DOHH2 (cell line): ENCODE measurements around the gene GADD45G.

Experiments used
- EZH2phosphoT487 ChIP-seq: fragments of 200-600 bp; sonication (generic); IDR thresholded peaks from 2 replicates; pipeline ENCODE4 v1.6.1; 2017; ENCODE audit warnings: borderline replicate concordance, mild to moderate bottlenecking, antibody characterized with exemption, low read length, moderate library complexity, mixed read lengths
- TF ChIP-seq, protein P1 (sequence below): fragments of 200-600 bp; sonication (generic); IDR thresholded peaks from one replicate; pipeline ENCODE4 v1.5.1; 2014; ENCODE audit warnings: antibody characterized with exemption, mild to moderate bottlenecking, low read depth, low read length; ENCODE audit not compliant: poor library complexity, severe bottlenecking

- TF ChIP-seq, protein P1, sequence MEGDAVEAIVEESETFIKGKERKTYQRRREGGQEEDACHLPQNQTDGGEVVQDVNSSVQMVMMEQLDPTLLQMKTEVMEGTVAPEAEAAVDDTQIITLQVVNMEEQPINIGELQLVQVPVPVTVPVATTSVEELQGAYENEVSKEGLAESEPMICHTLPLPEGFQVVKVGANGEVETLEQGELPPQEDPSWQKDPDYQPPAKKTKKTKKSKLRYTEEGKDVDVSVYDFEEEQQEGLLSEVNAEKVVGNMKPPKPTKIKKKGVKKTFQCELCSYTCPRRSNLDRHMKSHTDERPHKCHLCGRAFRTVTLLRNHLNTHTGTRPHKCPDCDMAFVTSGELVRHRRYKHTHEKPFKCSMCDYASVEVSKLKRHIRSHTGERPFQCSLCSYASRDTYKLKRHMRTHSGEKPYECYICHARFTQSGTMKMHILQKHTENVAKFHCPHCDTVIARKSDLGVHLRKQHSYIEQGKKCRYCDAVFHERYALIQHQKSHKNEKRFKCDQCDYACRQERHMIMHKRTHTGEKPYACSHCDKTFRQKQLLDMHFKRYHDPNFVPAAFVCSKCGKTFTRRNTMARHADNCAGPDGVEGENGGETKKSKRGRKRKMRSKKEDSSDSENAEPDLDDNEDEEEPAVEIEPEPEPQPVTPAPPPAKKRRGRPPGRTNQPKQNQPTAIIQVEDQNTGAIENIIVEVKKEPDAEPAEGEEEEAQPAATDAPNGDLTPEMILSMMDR, result no peak
- no peak for TF ChIP-seq EZH2phosphoT487
Observed at GRCh38 chr9:89632192-89632733, 27.5 kb downstream of the GADD45G start.
